Spleen (tissue), 7 donors: ENCODE results near the gene KIF3C.

Source experiments
- POLR2A ChIP-seq, 3 donors: fragments of 450-650 bp; IDR thresholded peaks; one replicate each; pipeline ENCODE4 v1.5.1; 2017; ENCODE audit warnings: antibody characterized with exemption in 3 of 3, mild to moderate bottlenecking in 1 of 3
- POLR2AphosphoS5 ChIP-seq, 3 donors: sonication (generic); formaldehyde crosslinking; IDR thresholded peaks; one replicate each; pipeline ENCODE4 v1.5.1; 2017; ENCODE audit warnings: antibody characterized with exemption in 3 of 3
- TF ChIP-seq, protein P1 (sequence below), 11 experiments: fragments of 200-600 bp in 7 of 11; fragments of 450-650 bp in 4 of 11; sonication (generic) in 4 of 11; IDR thresholded peaks in 8 of 11; conservative IDR thresholded peaks in 3 of 11; 1 replicate in 7 of 11; 2 replicates in 4 of 11; pipeline versions ENCODE4 v1.4.0 to v1.8.0; 2016 to 2021; ENCODE audit warnings: antibody characterized with exemption in 11 of 11, inconsistent platforms in 4 of 11, mild to moderate bottlenecking in 1 of 11
- donor health status: DM: no; HTN: no; CAD: no; lungs with moderate emphysema.
- donor health status: DM: no; HTN: no; CAD: no.
- donor health status: DM: no; HTN: no; CAD: no.

DNA sequence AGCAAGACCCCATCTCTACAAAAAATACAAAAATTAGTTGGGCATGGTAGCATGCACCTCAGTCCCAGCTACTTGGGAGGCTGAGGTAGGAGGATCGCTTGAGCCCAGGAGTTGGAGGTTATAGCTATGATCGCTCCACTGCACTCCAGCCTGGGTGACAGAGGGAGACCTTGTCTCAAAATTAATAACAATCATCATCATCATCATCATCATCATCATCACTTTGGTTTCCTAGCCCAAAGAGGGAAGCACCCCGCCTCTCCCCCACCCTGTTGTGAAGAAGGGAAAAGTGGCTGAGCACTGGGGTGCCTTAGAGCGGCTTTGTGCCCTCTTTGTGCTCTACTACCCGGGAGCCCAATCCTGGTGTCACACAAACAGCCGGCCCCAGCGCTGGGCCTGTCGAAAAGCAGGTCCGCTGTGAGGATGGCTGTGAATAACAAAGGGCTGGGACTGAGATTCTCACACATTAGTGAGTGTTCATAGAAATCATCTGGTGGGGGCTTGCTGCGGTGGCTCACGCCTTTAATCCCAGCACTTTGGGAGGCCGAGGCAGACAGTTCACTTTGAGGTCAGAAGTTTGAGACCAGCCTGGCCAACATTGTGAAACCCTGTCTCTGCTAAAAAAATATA is 61.4 kb downstream of the KIF3C start:
- TF ChIP-seq POLR2AphosphoS5 (IDR thresholded peaks at IDR 0.05): no peak
- TF ChIP-seq, protein P1, sequence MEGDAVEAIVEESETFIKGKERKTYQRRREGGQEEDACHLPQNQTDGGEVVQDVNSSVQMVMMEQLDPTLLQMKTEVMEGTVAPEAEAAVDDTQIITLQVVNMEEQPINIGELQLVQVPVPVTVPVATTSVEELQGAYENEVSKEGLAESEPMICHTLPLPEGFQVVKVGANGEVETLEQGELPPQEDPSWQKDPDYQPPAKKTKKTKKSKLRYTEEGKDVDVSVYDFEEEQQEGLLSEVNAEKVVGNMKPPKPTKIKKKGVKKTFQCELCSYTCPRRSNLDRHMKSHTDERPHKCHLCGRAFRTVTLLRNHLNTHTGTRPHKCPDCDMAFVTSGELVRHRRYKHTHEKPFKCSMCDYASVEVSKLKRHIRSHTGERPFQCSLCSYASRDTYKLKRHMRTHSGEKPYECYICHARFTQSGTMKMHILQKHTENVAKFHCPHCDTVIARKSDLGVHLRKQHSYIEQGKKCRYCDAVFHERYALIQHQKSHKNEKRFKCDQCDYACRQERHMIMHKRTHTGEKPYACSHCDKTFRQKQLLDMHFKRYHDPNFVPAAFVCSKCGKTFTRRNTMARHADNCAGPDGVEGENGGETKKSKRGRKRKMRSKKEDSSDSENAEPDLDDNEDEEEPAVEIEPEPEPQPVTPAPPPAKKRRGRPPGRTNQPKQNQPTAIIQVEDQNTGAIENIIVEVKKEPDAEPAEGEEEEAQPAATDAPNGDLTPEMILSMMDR (IDR thresholded peaks at IDR 0.05 in 8 of 11, conservative IDR thresholded peaks at IDR 0.05 in 3 of 11): no peak
- no peak for TF ChIP-seq POLR2A (IDR thresholded peaks at IDR 0.05)
